Ramos (cell line): ENCODE measurements around the gene CHCHD6.

Experiments used
- in situ Hi-C: fragments of 300-500 bp; cut with MboI; formaldehyde crosslinking; loops from one replicate; pipeline ENCODE4 v1.14.3; 2022; ENCODE audit warnings: low sequenced_read_pairs; ENCODE audit not compliant: unreplicated experiment

CHCHD6 gene

DNA sequence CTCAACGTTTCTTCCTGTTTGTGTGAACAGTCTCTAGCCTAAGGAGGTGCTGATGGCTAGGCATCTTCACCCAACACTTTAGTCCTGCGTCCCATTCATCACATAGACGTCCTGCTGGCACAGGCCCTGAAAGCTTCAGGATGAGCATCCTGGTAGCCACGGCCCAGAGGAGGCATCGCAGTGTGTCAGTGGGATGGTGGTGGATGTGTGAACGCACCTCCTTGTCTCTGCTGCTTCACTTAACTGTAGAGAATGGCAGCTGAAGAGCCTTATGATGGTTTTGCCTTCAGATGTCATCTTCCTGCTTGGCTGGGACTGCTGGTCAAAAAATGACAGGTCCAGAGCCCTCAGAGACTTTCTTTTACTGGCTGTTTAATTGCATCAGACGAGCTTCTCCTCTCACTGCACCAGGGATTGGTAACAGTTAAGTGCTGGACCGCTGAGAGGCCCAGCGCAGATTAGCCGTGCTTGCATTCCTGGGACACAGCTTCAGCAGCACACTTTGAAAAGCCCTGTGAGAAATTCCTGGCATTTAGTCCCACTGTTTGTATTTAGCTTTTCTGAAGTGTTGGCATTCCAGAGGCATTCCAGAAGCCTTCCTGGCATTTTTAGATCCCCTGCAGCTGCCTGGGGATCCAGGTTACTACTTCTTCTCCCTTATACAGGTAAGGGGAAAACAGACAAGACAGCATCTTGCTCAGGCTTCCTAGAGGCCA, 146.5 kb downstream of the CHCHD6 start:
- in situ Hi-C loops: no loop called here

DNA sequence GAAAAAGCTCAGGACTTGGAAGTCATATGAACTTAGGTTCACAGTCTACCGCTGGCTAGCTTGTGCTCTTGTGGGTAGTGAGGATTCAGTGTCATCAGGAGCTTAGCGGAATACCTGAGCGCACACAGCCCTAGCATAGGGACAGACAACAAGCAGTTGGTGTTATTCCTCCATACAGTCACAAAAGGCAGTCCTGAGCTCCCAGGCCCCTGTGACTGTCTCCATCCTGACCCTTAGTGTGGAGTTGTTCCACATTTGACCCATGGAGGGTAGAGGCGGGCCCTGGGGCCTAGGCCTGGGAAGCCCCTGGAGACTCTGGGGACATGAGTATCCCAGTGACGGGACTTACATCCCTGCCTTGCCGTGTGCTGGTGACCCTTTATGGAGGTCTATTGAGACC, 147.3 kb downstream of the CHCHD6 start:
- in situ Hi-C loops: no loop called here

DNA sequence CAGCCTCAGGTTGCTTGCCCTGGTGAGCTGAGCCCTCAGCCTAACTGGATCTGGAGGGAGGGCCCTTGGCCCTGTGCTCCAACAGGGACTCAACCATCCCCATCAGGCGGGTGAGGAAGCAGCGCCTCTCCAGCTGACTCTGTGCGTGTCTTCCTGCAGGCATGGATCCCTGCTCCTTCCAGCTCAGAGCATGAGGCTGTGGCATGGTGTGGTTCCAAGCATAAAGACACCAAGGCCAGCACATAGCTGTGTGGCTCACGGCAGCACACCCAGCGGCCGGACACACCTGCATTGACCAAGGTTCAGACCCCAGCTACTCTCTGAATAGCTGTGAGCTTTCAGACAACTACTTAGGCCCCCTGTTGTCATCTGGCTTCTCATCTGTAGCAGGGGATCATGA, 147.9 kb downstream of the CHCHD6 start:
- in situ Hi-C loops: no loop called here

DNA sequence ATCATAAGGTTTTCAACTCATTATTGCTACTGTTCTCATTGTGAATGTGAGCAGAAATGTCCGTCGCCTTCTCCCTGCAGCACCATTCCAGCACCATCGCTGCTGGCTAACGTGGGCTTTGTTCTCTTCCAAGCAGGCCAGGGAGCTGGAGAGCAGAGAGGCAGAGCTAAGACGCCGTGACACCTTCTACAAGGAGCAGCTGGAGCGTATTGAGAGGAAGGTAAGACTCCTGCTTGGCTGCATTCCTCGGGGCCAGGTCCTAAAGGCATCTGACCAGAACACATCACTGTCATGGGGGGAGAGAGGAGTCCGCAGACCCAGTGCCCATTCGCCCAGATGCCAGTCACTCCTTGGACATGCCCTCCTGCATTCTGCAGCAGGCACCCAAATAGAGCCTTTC, 148.5 kb downstream of the CHCHD6 start:
- in situ Hi-C loops: no loop called here

DNA sequence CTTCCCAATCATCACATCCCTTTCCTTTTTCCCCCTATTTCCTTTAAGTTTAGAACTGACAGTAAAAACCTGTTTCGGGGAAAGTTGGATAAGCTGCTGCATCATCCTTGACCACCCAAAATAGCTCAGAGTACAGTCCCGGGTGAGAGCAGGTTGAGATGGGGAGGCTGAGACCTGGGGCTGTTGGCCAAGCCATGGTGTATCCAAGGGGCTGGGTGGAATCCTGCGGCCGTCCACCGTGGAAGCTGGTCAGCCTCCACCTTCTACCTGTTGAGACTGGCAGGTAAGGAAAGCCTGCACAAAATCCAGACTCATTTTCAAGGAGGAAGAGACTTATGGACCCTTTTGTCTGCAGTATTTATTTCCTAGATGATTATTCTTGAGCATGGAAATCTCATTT, 150.6 kb downstream of the CHCHD6 start:
- in situ Hi-C loops: no loop called here

DNA sequence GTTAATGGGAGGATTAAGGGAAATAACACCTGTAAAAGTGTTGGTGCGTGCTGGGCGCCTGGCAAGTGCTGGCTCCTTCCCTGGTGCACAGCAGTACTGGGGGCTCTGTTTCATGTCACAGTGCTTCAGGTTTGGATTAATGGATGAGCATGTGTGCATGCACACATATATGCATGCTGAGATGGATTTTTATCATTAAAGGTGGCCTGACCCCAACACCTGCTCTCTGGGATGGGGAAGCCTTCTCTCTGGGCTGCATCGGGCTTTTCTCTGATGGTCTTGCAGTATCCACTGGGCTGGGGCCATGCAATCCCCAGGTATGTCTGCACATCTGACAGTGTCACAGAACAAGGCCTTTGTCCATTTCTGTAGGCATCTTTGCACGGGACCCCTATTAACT, 151.3 kb downstream of the CHCHD6 start:
- in situ Hi-C loops: no loop called here

DNA sequence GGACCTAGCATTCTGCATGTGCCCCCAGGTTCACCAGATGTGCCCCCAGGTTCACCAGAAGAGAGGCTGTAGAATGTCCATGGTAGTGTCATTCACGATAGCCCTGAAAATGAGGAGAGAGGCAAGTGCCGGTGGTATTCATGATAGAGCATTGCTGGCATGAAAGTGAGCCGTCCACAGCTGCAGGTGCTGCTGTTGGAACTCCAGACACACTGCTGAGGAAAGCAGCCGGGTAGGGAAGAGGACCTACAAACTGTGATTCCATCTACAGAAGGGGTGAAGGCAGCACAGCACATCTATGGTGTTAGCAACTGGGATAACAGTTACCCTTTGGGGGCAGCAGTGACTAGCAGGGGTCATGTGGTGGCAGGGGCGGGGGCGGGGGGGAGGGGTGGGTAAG, 153.9 kb downstream of the CHCHD6 start:
- in situ Hi-C loops: no loop called here

DNA sequence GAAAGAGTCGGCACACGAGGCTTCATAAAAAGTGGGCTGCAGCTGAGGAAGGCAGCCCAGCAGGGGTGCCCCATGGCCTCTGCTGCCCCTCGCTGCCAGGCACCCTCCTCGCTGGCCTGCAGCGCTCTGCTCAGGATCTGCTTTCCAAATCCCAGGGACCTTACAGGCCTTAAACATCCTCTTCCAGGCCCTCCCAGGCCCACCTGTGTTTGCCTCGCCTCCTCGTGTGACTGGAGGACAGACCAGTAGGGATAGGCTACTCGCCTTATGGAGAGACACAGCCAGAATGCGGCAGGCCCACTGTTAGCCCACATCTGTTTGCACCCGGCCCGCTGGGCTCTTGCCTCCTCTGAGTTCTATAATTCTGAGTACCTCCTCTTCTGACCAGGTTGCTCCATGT, 154.4 kb downstream of the CHCHD6 start:
- in situ Hi-C loops: no loop called here

DNA sequence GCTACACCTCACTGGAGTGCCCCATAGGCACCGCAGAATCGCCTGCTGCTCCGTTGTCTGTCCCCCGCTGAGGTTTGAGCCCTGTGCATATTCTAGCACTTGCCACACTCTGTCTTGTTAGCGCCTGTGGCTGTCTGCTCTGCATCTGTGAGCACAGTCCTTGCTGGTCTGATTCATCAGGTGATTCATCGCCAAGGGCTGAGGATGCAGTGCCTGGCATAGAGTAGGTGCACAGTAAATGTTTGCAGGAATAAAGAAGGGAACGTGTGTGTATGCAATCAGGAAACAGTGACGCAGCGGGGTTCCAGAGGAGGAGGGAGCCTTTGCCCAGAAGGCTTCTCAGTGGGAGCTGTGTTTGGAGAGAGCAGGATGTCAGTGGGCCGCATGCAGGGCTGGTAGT, 154.8 kb downstream of the CHCHD6 start:
- in situ Hi-C loops: no loop called here

DNA sequence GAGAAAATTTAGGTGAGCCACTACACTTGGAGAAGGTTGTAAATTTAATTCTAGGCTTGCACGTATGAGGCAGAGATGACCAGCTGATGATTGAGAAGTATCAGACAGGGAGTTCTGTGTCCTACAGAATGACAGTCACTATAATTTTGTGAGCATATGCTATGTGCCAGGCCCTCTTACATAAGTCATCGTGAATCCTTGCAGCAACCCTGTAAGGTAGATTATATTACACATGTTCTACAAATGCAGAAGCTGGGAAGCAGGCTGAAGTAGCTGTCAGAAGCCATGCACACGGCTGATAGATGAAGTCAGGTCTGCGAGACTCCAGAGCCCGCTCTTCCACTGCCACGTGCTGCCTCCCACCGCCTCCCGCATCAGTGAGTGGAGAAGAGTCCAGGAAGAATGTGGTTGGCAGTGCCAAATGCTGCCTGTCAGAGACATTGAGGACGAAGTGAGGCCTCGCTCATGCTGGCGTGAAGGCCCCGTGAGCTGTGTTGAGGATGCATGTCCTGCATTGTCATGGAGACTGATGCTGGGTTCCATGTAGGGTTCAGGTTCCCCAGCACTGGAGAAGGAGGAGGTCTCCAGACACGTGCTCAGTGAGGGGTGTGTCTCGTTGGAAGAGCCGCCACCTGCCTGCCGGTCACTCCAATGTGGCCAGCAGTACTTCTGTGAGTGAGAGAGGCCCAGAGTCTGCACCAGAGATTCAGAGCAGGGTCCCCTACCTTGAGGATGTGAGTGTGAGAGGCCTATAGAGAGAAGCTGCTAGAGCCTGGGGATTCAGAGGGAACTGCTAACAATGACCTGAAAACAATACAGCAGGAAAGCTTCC, 155.6 kb downstream of the CHCHD6 start:
- in situ Hi-C loops: no loop called here

DNA sequence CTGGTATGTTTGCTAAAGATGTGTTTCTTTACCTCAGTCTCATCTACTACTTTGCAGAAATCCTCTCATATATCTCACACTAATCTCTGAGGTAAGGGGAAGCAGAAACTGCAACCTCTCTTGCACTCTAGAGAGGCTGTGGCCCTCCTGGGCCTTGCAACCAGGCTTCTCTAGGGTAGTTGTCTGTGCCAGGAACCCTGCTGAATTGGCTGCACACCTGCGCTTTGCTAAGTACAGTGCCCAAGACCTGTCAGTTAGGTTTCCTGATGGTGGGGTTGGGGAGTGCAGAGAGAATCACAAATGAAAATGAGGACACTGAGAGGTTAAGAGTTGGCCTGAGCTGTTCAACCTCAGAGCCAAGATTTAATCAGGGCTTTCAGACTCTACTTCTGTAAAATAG, 161.7 kb downstream of the CHCHD6 start:
- in situ Hi-C loops: no loop called here

DNA sequence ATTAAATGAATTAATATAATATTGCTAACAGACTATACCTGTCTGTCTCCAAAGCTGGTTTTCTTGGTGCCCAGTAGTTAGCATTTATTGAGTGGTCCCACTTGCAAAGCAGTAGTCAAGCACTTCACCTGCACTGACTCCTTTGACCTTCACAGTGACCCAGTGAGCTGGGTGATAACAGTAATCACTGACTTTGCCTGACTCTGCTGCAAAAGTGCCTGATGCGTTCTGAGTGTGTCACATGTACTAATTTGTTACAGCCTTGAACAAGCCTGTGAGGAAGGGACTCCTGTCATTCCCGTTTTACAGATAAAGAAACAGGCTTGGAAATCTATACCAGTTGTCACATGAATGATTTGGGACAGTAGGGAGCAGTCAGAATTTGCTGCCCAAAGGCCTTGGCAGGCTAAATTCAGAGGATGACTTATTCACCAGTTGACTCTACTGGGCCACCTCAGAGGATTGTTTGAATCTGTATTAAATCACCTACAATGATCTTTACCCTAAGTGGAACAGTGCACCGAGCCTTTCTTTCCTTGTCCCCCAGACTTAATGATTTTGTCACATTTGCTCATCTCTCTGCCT, 162.2 kb downstream of the CHCHD6 start:
- in situ Hi-C loops: no loop called here

DNA sequence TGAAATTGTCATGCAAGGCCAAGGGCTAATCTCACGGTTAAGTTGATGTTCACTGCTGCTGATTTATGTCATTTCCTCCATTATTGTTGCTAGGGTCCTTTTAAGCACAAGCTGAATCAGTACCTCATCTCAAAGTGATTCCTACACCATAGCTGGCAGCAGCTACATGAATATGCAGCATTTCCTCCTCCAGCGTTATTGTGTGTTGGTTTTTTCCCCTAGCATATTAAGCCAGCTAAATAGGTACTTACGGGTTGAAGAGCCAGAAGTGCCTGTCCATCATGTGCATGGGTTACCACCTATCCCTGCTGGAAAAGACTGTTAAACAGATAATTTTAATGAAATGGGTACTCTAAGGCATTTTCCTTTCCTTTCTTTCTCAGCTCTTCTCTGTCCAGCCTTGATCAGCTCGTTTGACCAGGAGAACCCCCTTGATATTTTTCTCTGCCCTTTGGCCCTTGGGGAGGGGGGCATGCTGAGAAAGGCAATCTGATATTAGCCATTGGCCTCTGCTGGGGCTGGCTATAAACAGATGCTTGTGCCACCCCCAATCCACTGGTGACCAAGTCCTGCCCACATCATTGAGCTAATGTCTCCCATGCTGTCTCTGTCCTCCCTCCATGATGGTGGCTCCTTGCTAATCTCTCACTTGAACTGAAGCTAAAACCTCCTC, 163.3 kb downstream of the CHCHD6 start:
- in situ Hi-C loops: no loop called here

DNA sequence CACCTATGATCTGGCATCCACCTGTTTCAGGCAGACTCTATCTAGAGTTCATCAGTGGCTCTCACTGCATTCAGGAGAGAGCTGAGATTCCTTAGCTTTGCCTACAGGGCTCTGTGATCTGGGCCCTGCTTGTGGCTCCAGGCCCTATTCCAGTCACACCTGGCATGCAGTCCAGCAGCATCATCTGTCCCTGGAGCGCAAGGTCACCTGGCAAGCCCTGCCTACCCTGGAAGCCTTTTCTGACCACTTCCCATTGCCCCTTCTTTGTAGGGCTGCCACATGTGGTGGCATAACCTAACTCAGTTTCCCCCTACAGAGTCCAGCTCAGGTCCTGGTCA, 163.8 kb downstream of the CHCHD6 start:
- in situ Hi-C loops: no loop called here

DNA sequence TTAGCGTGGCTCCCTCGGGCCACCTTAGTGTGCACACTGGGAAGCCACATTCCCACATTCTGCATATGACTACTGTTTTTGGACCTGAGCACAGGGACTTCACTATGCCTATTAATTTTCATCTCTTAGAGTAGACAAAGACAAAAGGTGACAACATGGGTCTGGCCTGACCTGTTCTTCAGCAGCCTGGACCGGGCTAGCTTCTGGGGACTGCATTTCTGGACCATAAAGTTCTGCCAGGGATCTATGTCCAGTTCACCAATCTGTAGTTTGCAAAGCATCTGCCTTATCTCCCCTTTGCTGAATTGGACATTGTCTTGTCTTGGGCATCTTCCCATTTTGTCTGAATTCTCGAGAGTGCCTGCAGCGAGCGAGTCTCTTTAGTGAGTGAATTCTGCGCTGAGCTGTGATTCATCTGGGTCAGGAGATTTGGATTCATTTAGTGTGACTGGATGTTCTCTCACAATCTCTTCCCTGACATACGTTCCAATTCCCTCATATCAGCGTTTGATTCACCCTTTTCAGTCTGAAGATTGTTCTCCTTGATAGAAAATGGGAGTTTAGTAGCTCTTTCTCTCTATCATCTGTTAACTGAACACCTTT, 166.7 kb downstream of the CHCHD6 start:
- in situ Hi-C loops: no loop called here

DNA sequence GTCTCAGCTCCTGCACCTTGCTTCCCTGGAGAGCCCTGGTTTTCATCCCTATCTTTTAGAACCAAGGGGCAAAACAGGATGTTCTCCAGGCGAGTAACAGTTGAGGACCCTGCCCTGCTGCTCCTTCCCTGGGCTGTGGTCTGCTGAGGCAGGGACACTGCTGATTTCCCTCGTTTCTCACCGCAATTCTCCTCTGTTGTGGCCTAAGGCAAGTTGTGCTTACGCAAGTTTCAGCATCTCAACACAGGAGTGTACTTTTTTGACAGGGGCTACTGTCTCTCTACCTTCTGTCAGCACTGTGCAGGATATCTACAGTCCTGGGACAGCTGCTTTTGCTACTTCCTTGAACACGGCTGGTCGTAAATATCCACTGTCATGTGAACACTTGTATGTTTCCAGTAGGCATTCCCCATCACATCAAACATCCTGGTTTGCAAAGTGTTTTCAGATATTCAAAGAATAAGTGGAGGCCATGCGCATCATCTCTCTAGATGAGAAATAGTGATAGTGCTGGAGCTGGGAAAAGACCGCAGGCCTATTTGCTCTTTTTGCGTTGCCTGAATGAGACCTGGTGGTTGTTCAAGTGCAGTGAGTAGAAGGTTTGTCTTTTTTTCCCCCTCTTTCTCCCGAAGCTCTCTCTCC, 168.8 kb downstream of the CHCHD6 start:
- in situ Hi-C loops: no loop called here

DNA sequence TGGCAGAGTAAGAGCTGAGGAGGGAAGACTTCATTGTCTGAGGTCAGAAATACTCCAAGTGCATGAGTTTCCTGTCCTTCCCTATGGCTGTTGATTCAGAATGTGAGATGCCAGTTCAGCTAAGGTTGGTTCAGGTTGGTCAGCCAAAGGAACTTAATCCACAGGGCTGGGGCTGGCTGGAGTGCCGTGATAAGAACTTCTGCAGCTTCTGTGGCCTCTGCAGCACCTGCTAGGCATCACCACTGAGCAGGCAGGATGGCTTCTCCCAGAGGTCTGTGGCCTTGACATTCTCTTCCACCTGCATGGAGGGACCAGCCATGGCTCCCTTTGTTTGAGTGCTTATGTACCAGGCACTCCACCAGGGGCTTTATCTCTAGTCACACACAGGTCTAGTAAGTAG, 169.4 kb downstream of the CHCHD6 start:
- in situ Hi-C loops: no loop called here

DNA sequence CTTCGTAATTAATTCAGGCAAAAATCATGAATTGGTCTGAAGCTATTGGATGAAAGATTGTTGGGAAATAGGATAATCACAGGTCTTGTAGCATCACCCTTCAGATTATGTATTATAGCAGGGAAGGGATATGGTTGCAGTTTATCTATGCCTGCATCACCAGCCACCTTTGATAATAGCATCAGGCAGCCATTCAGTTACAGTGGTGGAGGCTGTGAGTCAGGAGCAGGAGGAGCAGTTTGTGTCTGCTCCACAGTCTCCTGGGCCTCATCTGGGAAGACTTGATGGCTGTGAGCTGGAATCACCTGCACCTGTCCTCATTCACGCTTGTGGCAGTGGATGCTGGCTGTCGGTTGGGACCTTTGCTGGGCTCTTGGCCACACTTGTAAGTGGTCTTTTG, 174.6 kb downstream of the CHCHD6 start:
- in situ Hi-C loops: no loop called here

DNA sequence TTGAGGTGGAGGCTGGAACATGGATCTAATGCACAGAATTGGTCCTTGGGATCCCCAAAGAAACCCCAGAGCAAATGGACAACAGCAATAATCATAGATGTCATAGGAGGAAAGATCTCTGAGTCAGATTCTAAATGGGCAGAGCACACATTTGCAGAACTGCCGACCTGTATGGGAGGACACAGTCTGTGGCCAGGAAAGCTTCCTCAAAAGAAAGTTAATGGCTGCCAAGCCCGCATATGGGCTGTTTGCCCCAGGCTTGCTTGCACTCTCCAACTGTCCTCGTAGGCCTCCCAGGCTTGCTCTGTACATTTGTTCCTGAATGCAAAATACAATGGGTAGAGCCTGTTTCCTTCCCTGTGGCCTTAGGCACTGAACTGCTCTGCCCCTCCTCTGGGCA, 176.9 kb downstream of the CHCHD6 start:
- in situ Hi-C loops: no loop called here

DNA sequence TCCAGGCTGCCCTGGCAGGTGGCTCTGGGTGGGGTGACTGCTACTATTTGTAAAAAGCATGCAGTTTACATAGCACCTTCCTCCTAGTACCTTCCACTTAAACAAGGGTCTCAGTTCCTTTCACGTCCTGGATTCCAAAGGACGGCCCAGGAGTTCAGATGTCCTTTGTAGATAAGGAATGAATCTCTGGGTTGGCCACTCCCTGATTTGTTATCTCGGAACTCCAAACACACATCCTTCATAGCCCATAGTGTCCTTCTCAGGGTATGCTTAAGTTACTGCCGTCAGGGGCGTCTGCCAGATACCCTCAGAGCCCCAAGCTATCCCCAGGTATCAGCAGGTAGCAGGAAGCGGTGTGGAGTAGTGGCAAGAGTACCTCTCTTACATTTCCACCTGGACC, 177.8 kb downstream of the CHCHD6 start:
- in situ Hi-C loops: no loop called here
